GM12875 (cell line): ENCODE data around the gene CCDC17.

Experiments
- H3K4me3 ChIP-seq: one replicate; pipeline ENCODE4 v1.5.1; 2011; ENCODE audit warnings: low read depth, low read length, control low read depth
- CTCF ChIP-seq: IDR thresholded peaks from 2 replicates; pipeline ENCODE4 v1.5.1; 2011; ENCODE audit warnings: low read depth, mild to moderate bottlenecking, control low read depth, inconsistent platforms, low read length, moderate library complexity, borderline replicate concordance; ENCODE audit not compliant: insufficient read depth

CCDC17 gene

GRCh38 chr1:45643978-45644377, 20.1 kb upstream of the CCDC17 start:
- H3K4me3 ChIP-seq, result no peak overlapping the region
- TF ChIP-seq CTCF, result no peak

GRCh38 chr1:45643321-45643720, 19.5 kb upstream of the CCDC17 start:
- no peak for TF ChIP-seq CTCF
- H3K4me3 ChIP-seq, result no peak overlapping the region

GRCh38 chr1:45640293-45640692, 16.4 kb upstream of the CCDC17 start:
- H3K4me3 ChIP-seq, result no peak overlapping the region
- TF ChIP-seq CTCF, result no peak

- no peak overlapping the region for H3K4me3 ChIP-seq
- TF ChIP-seq CTCF, result no peak
These were observed 11.4 kb upstream of the CCDC17 start for GRCh38 chr1:45635211-45635610.

- TF ChIP-seq CTCF, result no peak
- no peak overlapping the region for H3K4me3 ChIP-seq
These were observed 6.6 kb upstream of the CCDC17 start for GRCh38 chr1:45630429-45630828.

GRCh38 chr1:45629035-45629434, 5.2 kb upstream of the CCDC17 start:
- TF ChIP-seq CTCF, result no peak

GRCh38 chr1:45622524-45623394, 1.1 kb downstream of the CCDC17 start:
- no peak overlapping the region for H3K4me3 ChIP-seq
- no peak for TF ChIP-seq CTCF

More at GRCh38 chr1:45629035-45629434, 5.2 kb upstream of the CCDC17 start:
- no peak overlapping the region for H3K4me3 ChIP-seq
